ENCODE results near the gene C16orf87.

DNA sequence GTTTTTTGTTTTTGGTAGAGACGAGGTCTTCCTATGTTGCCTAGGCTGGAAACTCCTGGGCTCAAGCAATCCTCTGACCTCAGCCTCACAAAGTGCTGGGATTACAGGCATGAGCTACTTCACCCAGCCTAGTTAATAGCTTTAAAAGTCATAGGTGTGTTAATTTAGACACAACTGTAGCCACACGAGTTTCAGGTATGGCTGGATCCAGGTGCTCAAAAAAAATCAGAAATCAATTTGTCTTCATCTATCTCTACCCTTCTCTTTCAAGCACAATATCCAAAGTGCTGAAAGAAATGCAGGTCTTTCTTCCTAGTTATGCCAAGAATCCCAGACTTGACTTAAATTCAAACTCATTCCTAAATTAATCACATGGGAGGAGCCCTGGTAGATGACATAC is 23.9 kb upstream of the C16orf87 start:
- TF ChIP-seq ZNF384 (IDR thresholded peaks at IDR 0.05): no peak
- no peak for TF ChIP-seq FOXM1 (IDR thresholded peaks at IDR 0.05; ENCODE audit: borderline replicate concordance)
- TF ChIP-seq L3MBTL2 (conservative IDR thresholded peaks at IDR 0.05): no peak
- TF ChIP-seq, protein P1, sequence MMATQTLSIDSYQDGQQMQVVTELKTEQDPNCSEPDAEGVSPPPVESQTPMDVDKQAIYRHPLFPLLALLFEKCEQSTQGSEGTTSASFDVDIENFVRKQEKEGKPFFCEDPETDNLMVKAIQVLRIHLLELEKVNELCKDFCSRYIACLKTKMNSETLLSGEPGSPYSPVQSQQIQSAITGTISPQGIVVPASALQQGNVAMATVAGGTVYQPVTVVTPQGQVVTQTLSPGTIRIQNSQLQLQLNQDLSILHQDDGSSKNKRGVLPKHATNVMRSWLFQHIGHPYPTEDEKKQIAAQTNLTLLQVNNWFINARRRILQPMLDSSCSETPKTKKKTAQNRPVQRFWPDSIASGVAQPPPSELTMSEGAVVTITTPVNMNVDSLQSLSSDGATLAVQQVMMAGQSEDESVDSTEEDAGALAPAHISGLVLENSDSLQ (IDR thresholded peaks at IDR 0.05): no peak
- TF ChIP-seq TARDBP (IDR thresholded peaks at IDR 0.05): no peak
- TF ChIP-seq SP1 (IDR thresholded peaks at IDR 0.05): no peak
- no peak for TF ChIP-seq LEF1 (IDR thresholded peaks at IDR 0.05; ENCODE audit: borderline replicate concordance)
